ENCODE measurements around the gene AGAP3.

AGAP3 gene

DNA sequence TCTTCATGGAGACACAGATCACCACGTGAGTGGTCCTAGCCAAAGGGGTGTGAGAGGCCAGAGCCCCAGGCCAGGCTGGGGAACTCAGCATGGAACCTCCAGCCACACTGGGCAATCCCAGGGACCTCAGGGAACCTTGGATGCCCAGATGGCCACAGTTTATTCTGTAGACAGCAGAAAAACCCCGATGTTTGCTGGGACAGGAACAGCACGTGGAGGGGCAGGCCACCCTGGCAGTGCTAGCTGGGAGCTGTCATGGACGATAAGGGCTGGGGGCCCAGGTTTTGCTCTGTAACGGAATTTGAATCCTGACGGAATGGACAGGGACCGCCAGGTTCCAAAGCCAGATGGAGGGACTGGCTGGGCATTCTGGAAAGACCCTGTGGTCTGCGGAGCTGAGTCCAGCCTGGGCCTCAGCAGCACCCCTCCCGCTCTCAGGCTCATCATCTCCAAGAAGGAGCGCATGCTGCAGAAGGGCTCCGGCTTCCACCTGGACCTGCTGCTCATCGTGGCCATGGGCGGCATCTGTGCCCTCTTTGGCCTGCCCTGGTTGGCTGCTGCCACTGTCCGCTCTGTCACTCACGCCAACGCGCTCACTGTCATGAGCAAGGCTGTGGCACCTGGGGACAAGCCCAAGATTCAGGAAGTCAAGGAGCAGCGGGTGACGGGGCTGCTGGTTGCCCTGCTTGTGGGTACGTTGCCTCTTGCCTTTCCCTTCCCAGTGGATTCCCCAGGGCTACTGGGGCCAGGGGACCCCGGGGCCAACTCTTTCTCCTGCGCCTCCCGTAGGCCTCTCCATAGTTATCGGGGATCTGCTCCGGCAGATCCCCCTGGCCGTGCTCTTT, 11.2 kb upstream of the AGAP3 start:
- no peak for DNase-seq (ENCODE audit: low read depth)

DNA sequence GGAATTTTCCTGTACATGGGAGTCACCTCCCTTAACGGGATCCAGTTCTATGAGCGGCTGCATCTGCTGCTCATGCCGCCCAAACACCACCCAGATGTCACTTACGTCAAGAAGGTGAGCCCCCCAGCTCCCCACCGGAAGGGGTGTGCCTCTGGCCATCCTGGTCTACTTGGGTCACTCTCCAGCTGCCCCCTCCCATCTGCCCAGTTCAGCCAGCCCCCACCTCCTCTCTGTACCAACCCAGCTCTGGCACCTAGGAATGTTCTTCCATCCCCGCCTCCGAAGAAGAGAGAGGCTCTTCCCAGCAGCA, 10.7 kb upstream of the AGAP3 start:
- no peak for DNase-seq (ENCODE audit: low read depth)

DNA sequence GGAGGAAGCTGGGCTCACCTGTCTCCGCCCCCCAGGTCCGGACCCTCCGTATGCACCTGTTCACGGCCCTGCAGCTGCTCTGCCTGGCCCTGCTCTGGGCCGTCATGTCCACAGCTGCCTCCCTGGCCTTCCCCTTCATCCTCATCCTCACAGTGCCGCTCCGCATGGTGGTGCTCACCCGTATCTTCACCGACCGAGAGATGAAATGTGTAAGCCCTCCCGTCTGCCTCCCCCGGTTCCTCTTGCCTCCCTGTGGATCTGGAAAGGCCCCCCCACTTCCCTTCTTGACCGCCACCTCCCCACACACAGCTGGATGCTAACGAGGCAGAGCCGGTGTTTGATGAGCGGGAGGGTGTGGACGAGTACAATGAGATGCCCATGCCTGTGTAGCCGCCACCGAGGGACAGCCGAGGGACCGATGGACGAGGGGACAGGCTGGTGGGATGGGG, 10.3 kb upstream of the AGAP3 start:
- no peak for DNase-seq (ENCODE audit: low read depth)

DNA sequence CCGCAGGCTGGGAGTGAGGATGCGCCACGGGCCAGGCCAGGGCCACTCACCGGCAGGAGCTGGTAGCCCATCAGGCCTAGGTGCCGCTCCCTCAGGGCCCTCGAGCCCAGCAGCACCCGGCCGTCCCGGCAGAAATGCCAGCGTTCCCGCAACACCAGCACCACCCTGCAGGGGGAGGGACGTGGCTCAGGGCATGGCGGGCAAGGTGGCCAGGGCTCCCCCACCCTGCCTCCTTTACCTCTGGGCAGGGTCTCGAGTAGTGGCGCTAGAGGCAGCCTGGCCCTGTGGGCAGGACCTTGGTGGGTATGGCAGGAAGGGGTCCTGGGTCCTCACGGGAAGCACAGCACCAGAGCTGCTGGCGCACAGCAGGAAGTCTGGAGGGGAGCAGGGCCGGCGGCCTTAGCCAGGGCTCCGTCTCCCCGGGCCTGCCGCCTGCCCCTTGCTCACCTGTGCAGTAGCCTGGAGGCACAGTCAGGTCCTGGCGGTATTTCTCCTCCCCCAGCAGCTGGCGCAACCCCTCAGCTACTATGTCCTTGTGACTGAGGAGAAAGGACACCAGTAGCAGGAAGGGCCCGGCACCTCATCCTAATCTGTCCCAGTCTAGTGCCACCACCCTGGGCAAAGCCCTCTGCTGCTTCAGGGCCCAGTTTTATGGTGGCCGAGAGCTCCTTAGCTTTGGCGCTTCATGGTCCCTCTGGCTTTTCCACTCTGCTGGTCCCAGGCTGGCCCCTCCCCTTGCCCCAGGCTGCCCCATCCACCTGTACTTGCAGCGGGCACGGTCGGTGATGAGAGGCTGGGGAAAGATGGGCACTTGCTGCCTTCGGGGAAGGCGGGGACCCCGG, 9.2 kb upstream of the AGAP3 start:
- DNase-seq (ENCODE audit: low read depth): no peak

DNA sequence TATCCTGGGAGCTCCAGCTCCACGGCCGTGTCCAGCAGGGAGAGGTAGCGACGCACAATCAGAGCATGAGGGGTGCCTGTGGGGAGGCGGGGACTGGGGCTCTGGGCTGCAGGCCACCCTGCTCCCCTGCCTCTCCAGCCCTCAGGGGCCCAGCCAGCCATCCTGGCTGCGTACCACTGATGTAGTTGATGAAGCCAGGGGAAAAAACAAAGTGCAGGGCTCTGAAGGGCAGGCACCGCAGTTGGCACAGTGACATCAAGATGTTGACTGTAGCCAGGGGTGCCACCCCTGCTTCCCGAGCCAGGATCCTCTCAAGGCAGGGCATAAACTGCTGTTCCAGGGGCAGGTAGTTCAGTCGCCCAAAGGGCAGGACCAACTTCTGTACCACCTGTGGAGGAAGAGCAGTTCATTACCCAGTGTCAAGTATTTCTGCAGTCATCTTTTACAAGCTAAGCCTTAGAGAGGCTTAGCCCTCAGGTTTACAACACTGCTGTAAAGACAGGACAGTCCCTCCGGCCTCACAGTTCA, 8.5 kb upstream of the AGAP3 start:
- DNase-seq (ENCODE audit: low read depth): no peak

DNA sequence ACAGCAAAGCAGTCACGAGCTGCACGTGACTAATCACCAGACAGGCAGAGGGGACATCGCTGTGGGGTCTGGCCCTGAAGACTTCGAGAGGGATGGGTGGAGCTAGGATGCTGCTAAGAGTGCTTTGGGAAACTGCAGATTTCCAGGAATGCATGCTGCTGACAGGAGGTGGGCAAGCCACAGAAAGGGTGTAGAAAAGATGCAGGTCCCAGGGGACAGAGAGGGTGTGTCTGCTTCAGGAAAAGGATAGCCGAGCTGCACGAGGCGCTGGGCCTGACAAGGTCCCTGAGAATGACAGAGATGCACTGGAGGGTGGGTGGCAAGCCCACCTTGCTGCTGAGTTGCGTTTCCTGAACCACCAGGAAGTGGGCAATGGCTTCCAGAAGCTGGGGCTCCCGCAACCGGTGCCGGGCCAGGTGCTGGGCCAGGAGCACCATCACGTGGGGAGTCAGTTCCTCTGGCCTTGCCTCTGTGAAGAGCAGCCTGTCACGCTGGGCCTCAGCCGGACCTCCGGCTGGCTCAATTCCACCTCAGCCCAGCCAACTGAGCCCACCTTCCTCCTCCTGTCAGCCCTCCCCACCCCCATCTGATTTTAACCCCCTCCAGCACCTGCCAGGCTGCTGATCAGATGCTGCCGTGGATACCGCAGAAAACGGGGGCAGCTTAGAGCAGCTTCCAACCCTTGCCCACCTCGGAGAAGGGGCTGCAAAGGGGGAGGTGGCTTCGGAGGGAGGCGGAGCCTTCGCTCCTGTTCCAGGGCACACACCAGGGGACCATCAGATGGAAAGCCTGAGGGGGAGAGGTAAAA, 7.8 kb upstream of the AGAP3 start:
- no peak for DNase-seq (ENCODE audit: low read depth)

DNA sequence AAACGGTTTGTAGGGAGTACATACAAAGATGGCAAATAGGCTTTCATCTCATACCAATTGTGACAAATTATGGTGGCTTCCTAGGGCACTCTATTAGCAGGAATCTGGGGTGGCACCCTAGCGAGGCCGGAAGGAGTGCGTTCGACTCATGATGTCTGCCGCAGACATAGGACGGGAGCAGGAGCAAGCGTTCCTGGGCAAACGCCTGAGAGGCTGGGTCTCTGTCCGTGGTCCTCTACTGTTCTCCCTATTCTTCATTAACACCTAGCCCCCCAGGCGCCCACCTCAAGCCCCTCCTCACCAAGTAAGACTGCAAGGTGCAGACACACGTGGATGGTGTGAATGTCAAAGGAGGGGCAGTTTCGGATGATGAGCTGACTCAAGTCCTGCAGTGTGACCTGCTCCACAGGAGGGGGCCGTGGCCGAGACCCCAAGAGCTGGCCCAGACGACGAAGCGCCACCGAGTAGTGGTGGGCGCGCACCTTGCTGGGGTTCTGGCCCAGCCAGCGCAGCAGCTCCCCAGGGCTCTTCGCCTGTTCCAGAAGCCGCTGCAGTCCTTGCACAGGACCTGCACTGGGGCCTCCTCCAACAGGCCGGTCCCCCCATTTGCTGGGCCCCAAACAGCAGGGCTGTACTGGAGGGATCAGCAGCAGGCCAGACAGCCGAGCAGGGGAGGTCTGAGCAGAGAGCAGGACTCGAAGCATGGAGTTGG, 6.9 kb upstream of the AGAP3 start:
- DNase-seq (ENCODE audit: low read depth): no peak

DNA sequence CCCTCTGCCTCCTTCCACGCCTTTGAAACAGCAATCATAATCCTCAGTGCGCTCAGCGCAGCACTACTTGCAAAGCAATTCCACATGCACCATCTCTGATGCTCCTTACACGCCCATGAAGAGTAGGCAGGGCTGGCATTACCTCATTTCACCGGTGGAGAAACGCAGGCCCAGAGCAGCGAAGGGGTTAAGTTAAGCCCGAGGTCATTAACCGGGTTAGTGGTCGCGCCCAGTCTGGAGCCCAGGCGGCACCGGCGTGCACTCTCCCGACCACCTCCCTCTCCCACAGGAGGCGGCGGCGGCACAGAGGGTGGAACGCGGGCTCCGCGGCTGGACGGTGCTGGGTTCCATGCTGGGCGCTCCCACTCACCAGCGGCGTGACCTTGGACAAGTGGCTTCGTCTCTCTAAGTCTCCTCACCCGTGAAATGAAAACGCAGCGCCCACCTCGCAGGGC, 6.2 kb upstream of the AGAP3 start:
- no peak for DNase-seq (ENCODE audit: low read depth)

DNA sequence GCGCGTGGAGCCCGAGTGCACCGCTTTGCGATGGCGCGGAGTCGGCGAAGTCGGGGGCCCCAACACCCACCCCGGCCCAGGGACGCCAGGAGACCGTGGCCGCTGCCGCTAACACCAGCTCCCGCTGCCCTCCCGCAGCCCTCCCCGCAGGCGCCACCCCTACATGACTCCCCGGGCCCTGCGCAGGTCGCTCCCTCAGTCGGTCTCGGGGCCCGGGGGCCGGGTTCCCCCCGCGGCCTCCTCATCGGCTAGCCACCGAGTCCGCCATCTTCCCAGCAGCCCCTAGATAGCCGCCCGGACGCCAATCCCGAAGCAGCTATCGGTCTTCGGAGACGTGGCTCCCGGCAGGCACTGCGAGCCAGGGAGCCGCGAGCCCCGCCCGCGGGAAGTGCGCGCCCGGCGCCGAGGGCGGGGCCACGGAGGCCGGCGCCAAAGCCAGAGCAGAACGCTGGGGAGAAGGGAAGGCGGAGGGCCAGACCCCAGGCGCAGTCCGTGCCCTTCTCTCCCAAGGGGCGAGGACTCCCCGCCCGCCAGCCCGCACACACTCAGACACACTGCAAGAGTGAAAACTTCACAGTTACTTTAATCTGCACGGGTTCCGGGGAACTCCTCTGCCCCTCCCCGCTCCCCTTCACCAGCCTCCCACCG, 5.6 kb upstream of the AGAP3 start, which contains the start of gene FASTK:
Gene FASTK, minus strand, starts transcription at position 288 of the 648 bp plus-strand sequence. Its CDS starts 43 bp downstream, at position 245.
- peak; percentile 79 for DNase-seq (ENCODE audit: low read depth)

DNA sequence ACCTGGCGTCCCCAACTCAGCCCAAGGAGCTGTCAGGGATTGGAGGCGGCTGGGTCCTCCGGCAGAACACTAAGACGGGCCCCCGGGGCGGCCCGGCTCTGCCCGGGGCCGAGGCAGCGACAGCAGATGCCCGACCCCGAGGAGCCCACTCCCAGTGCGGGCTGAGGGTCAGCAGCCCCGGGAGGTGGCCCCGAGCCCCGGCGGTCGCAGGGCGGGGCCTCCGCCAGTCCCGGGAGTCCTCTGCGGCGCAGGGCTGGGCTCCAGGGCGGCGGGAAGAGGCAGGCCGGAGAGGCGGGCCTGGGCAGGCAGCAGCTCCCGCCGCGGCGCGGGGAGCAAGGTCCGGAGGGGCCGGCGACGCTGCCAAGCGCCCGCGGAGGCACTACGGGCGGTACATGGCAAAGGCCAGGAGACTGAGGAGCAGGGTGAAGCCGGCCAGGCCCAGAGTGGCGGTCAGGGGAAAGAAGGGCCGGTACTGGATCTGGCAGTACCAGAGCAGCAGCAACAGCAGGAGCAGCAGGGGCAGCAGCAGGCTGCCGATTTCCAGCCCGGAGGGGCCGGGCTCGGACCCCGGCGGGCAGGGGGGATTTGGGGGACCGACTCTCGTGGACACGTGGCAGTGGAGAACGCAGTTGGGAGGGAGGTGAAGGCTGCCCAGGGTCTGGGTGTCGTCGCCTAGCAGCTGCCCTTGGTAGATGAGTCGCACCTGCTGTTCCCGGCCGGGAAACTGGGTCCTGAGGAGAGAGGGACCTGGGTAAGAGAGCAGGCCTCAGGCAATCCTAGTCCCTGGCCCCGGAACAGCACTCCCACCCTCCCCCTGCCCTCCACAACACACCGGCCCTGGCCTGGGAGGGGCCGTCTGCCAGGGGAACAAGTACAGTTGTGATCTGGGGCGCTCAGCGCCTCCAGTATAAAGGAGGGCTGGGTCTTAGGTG, 4.8 kb upstream of the AGAP3 start:
- no peak for DNase-seq (ENCODE audit: low read depth)

DNA sequence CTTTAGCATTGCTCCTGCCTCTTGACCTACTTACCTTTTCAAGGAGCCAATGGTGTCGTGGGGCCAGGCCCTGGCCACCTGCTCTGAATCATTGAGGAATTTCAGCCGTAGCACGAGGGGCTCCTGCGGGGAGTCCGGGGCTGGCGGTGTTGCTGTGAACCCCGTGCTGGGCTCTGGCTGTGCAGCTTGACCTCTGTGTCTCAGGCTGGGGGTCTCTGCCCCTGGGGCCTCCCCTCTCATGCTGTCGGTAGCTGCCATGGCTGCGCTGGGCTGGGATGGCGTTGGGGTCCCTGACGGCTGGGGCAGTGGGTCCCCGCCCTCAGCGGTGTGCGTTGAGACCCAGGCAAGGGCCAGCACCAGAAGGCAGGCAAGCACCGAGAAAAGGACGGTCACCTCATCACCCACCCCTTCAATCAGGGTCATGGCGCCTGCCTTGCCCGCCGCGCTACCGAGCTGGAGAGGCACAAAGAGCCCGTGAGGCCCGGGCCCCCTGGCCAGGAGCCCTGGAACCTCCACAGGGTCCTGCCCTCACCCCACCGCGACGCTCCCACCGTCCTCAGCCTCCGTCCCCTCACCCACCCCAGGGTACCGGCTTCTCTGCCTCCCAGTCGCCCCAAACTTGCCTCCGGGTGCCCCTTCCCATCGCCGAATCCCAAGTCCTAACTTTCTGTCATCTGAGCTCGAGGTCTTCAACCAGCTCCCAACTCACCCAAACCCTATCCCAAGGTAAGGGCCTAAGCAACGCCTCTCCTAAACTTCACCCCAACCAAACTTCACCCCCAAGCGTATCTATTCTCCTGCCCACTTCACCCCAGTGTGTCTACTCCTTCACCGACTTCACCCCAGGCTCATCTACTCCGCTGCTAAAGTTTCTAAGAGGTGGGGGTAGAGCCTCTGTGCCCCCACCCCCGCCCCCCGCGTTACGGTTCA, 3.9 kb upstream of the AGAP3 start:
- no peak for DNase-seq (ENCODE audit: low read depth)

DNA sequence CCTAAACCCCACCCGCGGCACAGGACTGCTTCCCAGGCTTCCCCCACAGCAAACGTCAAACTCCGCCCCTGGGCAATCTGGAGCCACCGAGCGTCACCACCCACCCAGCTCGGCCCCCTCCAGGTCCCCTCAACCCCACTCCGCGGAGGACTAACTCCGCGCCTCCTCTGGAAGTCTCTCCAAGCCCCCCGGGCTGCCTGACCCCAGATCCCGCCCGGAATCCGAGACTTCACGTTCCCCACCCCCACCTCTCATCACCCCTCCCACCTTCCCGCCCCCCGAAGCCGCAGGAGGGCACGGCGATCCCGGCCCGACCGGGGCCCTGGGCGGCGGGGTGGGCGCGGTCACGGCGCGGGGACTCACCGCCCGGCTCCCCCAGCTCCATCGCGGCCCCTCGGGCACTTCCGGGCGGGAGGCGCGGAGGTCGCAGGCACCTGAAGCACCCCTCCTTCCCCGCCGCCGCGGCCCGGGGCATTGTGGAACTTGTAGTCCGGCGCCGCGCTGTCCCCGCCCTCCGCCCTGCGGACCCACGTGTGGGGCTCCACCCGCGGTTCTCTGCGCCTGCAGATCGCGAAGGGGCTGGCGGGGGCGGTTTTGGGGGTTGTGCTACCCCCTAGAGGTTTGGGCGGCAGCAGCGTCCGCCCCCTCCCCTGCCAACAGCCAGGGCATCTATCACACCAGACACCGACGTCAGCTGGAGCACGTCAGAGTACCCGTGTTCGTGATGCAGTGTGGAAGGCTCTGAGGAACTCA, 3.0 kb upstream of the AGAP3 start, which contains the start of gene TMUB1:
Gene TMUB1, minus strand, starts transcription at position 423 of the 753 bp plus-strand sequence. CDS start 930 bp downstream, outside the sequence.
- peak; percentile 76 for DNase-seq (ENCODE audit: low read depth)

DNA sequence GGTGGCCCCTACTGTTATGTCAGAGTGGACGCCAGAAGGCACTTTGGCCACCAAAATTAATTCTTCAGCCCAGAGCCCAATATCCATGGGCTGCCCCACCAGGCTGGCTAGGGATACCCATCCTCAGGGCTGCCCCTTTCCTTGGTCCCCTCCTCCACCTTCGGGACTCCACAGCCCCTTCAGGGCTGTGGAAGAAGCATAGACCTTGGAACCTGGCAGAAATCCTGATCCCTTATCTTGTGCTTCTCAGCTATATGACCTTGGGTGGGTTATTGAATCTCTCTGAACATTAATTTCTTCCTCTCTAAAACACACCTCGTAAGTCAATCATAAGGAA, 2.5 kb upstream of the AGAP3 start:
- DNase-seq (ENCODE audit: low read depth): no peak

DNA sequence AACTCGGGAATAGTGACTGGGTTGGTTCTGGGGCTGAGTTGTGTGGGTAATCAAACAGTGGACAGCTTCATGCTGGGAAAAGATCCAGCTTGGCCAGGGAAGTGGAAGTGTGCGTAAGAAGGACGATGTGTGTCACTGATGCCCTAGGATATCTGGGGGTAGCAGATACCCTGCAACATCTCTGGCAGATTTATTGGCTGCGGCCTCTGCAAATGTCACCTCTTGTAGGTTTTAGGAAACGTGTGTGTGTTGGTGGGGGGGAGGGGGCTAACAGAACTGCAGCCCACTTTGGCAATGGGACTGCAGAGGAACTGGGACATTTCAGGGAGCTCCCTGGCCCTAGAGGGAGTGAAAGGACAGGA, 965 bp upstream of the AGAP3 start:
- no peak for DNase-seq (ENCODE audit: low read depth)

DNA sequence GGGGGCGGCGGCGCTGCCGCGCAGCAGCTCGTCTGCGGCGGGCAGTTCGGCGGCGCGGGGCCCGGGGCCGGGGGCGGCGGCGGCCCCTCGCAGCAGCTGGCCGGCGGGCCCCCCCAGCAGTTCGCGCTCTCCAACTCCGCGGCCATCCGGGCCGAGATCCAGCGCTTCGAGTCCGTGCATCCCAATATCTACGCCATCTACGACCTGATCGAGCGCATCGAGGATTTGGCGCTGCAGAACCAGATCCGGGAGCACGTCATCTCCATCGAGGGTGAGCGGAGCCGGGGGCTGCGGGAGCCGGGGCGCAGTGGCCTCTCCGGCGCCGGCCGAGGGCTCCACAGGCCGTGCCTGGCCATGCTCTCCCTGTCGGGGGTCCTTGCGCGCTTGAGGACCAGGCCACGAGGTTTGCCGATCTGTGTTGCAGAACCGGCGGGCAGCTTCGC, 548 bp downstream of the AGAP3 start:
- no peak for DNase-seq (ENCODE audit: low read depth)

DNA sequence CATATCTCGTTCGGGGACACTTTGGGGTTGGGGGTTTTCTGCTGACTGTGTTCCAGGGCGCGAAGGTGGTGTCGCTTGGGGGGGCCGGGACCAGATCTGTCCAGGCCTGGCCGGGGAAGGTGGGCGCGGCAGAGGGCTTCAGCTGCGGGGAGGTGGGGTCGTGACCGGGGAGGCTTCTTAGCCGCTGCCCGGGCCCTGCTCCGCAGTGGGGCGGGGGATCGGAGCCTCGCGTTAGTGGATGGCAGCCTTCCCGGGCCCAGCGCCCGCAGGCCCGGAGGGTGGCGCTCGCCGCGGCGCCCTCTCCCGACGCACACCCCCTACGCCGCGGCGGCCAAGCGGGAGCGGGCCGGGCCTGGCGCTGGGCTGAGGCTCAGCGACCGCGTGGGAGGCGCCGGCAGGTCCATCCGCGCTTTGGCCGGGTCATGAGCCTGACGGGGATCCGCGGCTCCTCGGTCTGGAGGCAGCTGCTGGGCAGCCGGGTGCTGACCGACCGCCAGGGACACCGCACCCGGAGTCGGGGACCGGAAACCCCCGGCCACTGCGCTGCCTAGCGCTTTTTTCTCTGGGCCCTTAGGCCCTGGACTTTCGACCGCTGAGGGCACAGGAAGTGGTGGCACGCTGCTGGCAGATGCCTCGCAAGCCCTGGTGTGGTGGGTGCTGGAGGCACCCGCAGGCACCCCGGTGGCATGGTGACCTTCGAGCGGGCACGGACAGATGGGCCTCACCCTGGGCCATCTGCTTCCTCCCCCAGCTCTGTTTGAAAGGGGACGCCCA, 1.2 kb downstream of the AGAP3 start:
- DNase-seq (ENCODE audit: low read depth): no peak

All from activated T-cell treated with anti-CD3 and anti-CD28 coated beads for 1 hour (primary cell).